Measurements from ENCODE around the gene YOD1. TPM values are rescaled to one million over a fixed set of nuclear protein-coding genes. Genes with fewer than 3 reads are reported as not detected.
"Not testable (repeated sequence)": the region's sequence is repeated elsewhere in the genome, so short reads cannot be mapped to it uniquely, and the experiment has no call there.

YOD1 gene
- total RNA-seq, 1 donor from 2014 or later, result 5.1 TPM

DNA sequence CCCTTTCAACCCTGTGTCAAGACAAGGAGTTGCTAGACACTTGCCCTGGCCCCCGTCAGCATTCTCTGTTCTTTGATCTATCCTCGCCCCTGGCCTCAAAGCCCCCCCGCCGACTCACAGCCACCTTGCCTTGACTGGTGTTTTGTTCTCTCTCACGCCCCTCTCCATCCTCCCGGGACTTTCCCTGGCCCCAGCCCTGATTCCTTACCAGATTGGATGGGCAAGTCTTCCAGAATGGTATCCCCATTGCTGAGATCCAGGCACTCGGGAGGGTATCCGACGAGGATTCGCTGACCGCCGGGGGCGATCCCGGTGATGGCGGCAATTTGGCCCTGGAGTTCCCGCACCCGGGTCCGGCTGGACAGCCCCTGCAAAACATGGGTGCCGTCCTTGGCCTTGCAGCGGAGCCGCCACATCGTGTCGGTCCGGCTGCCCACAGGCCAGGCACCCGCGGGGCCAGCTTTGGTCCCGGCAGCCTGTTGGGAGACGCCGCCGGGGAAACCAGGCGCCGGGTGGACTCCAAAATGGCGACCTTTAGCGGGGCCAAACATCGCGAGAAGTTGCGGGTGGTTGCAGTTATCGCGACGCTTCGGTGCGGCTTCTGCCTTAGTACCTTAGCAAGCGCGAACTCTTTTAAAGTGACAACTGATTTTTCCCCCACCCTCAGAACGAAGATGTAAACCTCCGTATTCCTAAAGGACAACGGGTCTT is 373 bp downstream of the YOD1 start:
- peak; percentile 71 for DNase-seq (ENCODE audit: extremely low read depth, low read depth, low spot score)

DNA sequence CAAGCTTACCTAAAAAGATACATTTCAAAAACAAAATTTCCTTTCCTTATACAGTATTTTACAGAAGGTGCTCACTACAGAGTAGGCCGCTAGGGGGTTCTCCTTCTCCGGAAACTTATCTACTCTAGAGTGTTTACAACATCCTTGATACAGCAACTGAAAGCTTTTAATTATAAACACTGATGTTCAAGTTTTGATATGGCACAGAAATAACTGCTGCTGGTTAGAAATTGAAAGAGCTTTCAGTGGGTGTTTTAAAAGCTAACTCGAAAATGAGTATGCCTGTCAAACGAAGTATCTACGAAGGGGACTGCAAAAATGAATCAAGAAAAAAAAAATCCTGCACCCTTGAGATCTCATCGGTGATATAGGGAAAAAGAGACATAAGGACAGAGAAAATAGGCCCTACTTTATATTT is 1.0 kb downstream of the YOD1 start:
- no peak for DNase-seq (ENCODE audit: extremely low read depth, low read depth, low spot score)

DNA sequence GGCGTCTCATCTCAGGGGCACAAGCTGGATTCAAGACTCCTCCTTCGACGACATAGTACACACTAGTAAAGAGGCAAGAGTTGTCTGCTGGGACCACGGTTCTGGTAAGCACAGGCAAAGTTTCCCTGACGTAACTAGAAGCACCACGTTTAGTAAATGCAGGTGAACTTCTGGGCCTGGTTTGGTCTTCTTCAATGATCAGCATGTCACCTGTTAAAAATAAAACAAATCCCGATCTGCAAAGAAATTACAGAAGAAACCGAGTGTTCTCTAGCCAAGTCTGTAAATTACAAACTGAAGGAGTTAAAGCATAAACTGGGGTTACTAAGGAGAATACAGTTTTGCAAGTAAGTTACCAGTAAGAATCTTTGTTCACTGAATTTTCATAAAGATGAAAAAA is 1.5 kb downstream of the YOD1 start:
- DNase-seq (ENCODE audit: extremely low read depth, low read depth, low spot score), result no peak

DNA sequence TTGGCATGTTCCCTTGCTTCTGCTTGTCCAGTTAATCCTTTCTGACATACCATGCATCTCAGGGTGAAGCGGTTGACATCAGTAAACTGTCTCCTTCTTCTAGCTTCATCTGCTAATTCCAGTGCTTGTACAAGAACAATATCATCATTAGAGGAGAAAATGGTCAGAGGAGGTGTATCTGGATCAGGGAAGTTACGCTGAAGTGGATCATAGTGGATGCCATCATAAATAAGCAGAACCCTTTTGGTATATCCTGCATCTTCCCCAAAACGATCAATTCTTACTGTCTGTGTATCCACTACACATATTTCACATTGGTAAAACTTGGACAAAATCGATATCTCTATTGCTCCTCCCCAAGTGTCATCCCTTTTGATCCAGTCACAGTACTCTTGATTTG is 2.0 kb downstream of the YOD1 start:
- DNase-seq (ENCODE audit: extremely low read depth, low read depth, low spot score), result no peak

DNA sequence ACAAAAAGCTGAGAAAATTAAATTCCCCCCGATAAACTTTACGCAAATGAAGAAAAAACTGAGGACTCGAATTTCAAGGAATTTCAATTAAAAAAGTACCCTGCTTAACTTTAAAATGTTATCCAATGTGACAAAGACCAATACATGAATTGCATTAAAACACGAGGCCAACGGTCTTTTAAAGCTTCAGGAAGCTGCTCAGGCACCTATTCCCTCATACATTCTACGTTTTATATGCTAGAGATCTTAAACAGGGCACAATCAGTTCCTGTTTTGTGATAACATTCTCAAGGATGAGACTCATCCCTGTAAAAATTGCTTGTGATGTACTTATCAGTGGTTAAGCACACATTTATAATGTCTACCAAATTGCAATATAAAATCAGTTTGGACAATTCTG is 3.0 kb downstream of the YOD1 start:
- no peak for DNase-seq (ENCODE audit: extremely low read depth, low read depth, low spot score)

DNA sequence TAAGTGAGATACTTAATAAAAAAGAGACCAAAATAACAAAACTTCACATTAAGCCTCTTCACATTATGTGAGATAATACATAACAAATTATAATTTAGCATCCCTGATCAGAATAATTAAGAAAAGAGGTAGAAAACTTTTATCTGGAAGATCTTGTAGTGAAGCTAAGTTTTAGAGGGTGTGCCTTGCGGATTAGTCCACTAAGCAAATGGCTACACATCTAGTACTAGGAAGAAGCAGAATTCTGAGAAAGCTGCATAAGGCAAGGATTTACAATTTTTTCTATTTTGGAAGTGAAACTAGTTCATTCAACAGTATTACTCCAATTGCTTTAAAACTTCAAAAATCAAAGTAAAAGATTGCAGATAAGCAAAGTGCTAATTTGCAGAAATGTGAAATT is 3.5 kb downstream of the YOD1 start:
- no peak for DNase-seq (ENCODE audit: extremely low read depth, low read depth, low spot score)

DNA sequence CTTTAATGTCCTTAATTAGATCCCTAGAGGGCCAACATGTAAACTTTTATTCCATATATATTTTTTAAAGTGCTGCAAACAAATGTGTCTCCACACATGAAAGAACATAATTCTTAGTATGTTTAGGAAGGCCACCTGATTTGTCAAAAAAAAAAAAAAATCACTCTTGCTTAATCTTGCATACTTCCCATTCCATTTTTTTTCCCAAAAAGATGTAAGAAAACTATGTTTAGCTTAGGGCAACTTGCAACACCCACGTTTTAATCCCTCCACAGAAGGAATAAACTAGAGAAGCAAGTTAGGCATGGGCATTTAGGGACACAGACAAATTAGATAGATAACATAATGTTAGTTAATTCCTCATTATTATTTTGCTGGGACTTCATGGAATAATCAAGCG is 5.6 kb downstream of the YOD1 start:
- DNase-seq (ENCODE audit: extremely low read depth, low read depth, low spot score), result no peak

DNA sequence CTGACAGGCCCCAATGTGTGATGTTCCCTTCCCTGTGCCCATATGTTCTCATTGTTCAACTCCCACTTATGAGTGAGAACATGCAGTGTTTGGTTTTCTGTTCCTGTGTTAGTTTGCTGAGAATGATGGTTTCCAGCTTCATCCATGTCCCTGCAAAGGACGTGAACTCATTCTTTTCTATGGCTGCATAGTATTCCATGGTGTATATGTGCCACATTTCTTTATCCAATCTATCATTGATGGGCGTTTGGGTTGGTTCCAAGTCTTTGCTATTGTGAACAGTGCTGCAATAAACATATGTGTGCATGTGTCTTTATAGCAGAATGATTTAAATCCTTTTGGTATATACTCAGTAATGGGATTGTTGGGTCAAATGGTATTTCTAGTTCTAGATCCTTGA is 9.6 kb downstream of the YOD1 start:
- DNase-seq (ENCODE audit: extremely low read depth, low read depth, low spot score), result not testable (repeated sequence)

DNA sequence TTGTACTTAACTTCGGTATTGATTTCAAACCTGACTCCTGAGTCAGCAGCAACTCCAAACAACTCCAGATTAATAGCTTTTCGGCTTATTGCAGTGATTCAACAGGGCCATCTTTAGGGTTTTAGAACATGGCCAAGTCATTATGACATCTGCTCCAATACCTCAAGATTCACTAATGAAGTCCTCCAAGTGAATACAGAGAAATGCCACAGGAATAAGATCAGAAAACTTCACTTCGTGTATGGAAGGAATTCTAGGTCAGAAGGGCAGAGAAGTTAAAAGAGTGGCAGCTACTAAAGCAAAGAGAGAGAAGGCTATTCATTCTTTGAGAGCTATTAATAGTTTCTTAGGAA is 10.9 kb downstream of the YOD1 start:
- no peak for DNase-seq (ENCODE audit: extremely low read depth, low read depth, low spot score)

DNA sequence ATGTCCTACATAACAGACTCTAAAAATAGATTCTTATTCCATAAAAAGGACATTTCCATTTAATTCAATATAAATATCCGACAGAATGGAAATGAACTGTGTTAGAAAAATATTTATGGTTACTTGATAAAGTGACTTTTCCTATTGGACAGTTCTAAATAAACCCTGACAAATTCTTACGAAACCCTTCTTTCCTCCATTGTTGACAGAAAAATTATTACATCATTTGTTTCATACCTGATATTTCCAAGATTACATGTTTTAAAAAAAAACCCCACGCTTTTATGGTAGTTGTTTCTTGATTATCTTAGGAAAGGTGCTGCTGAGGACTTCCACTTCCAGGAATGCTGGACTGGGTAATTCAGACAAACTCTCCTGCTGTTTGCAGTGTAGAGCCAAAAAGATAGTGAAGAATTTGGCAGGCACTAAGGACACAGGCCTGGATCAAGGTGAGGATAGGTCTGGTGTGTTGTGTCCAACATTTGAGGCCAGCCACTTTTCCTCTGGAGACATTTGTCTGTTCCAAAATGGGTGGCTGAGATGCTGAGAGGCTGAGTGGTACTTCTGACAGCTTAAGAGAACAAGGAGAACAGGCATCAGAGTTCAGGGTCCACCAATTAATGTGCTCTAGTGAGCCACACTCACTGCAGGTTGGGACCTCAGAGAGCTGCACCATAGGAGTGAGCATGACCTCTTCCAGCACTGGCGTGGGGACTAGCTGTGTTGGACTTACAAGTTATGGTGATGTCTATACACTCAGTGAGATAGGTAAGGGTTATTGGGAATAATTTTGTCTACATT is 11.4 kb downstream of the YOD1 start:
- no peak for DNase-seq (ENCODE audit: extremely low read depth, low read depth, low spot score)

DNA sequence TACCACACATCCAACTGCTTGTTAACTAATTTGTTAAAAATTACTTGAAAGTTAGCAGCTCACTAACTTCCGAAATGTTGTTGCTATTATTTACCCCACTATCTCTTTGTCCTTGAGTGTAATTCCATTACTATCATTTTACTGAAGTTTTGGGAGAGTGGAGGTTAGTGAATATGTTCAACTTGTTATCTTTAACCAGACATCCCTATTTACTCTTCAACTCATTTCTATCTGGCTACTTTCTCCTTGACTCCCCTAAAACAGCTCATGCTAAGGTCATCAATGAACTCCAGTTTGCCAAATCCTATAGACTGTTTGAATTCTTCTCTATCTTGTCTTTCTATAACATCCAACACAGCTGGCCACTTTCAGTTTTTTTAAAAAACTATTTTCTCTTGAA is 14.1 kb downstream of the YOD1 start:
- DNase-seq (ENCODE audit: extremely low read depth, low read depth, low spot score), result no peak

DNA sequence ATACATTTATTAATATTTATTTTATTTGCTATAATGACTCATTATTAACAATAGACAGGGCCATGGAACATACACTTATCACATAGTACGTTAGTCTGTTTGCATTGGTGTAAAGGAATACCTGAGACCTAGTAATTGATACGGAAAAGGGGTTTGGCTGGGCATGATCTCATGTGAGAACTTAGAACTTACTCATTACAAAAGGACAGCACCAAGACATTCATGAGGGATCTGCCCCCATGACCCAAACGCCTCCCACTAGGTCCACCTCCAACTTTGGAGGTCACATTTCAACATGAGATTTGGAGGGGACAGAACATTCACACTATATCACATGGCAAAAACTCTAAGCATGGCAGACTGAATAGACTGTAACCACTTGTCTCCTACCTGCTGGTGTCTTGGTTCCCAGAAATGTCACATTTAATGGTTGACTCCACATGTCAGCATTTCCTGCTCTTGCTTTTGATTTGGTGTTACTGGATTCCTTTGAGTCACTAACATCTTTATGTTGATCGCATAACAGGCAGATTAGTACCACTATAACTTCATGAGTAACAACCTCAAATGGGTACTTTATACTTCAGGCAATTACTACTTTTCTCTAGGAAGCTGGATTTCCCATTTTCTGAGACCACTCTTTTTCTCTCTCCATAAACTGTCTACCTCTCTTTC is 15.0 kb downstream of the YOD1 start:
- DNase-seq (ENCODE audit: extremely low read depth, low read depth, low spot score), result no peak

DNA sequence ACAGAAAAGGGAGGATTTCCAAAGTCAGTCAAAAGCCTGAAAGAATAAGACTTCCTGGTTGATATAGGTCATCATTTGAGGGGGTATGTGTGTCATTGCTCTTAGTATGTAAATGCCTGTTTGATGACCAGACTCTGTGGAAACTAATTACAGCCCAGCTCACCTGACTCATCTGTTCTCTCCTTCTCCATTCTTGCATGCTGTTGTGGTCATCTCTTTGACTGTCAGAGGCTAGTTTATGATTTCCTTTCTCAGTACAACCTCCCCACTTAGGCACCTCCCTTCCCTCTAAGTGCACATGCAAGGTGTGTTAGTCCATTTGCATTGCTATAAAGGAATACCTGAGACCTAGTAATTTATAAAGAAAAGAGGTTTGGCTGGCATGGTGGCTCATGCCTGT is 16.0 kb downstream of the YOD1 start:
- no peak for DNase-seq (ENCODE audit: extremely low read depth, low read depth, low spot score)

DNA sequence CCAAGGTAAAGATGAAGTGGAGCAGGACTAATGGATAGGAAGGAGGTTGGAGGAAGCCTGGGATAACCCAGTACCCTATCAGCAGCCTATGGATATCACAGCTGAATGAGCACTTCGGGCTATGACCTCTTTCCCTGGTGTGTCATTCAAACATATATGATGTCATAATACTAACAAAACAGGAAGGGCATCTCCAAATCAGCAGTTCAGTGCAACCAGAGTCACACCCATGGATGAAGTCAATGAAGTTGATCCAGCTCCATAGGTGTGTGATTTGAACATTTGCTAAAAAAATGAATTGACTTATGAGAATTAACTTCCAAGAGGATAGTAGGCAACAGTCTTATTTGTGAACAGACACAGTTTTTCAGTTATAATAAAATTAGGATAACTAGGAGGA is 16.8 kb downstream of the YOD1 start:
- DNase-seq (ENCODE audit: extremely low read depth, low read depth, low spot score), result no peak

DNA sequence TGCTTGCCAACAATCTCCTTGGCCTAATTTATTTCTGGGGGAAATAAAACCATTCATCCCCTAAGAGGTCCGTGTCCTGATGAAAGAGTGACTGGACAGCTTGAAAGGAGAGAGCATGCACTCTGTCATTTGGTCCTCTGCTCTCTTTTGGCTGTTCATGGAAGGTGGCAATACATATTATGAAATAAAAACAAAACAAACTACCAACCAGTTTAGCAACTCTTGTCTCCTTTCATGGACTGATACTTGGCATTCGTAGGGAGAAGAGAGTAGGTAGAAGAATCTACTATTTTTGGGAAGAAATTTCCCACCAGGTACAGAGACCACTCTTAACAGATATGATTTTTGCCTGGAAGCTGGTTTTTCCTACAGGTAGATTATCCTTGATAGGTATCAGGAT is 17.7 kb downstream of the YOD1 start:
- no peak for DNase-seq (ENCODE audit: extremely low read depth, low read depth, low spot score)

DNA sequence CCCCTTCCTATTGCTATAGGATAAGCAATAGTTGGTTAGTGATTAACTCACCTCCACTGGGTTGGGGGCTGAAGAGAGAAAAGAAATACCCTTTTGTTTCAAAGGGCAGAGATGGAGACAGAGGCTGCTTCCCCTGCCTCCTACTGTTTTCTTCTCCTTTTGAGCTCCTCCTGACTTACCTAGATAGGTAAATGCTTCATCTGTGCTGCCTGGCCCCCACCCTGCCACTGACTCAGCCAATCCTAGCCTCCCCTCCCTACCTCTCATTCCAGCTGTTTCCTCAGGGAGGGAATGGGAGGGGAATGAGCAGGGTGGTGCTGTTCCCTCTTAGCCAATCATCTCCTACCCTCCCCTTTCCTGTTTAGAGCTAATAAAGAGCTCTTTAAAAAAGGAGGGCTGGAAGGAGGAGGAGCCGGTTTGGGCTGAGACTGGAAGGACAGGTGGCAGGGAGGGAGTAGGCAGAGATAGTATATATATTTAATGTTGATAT is 18.4 kb downstream of the YOD1 start, which contains the start of gene C1orf116:
Gene C1orf116 (minus strand): TSS at position 229 of the 490 bp plus-strand sequence. CDS start 5,158 bp downstream, outside the sequence.
- no peak for DNase-seq (ENCODE audit: extremely low read depth, low read depth, low spot score)

DNA sequence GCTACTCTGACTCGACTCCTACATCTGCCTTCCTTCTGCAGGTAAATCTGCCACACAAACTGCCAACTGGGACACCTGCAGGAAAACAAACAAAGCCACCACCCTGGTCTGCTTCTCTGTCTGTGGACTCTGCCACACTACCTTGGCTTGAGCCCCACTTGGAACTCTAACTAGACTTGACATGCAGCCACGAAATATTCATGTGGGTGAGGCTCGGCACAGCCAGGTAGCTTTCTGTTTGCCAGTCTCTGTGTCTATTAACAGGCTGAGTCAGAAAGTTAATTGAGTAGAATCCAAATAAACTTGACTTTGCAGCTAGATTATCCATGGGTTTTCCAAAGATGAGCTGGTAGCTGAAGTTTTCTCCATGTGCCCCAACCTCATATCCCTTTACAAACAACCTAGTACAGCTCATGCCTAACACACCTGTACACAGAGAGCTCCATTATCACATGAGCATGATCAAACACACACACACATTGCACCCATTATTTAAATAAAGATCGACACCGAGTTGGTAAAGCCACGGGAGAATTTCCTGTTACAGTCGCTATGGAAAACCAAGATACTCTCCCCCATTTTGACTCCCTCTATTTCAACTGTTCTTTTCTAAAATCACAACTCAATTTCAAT is 19.3 kb downstream of the YOD1 start:
- no peak for DNase-seq (ENCODE audit: extremely low read depth, low read depth, low spot score)

DNA sequence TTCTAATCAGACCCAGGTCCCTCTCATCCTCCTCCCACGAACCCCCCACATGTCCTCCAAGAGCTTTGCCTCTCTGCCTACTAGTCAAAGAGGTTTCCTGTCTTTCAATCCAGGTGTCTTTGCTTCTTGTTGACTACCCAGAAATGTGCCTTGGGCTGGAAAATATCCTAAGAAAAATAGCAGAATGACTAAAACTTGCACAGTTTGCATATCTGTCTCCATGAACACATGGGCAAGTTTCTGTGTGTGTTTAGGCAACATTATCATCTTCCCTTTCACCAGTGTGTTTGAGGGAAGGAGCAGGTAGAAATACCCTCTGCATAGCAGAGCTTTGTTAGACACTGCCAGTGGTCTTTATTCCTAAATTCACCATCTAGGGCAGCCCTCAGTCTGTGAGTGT is 20.0 kb downstream of the YOD1 start:
- no peak for DNase-seq (ENCODE audit: extremely low read depth, low read depth, low spot score)

DNA sequence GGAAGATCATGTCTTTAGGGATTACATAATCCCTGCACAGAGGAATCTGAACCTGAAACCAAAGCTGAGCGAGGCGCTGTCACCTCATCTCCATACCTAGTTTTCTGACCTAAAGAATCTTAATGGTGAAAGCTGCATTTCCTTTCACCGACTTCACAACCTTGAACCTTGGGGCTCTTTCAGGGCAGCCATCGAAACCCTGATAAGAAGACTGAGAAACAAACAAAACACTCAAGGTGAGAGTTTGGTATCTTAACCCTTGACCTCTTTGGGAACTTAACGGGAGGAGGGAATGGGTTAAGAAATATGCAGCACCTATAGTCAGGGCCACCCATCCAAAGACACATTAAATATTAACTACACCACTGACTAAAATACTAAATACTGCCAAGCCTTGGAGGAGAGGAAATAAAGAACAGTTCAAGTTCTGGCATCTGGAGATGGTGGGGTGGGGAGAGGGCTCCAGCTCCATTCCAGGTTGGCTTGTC is 20.4 kb downstream of the YOD1 start:
- DNase-seq (ENCODE audit: extremely low read depth, low read depth, low spot score), result no peak

DNA sequence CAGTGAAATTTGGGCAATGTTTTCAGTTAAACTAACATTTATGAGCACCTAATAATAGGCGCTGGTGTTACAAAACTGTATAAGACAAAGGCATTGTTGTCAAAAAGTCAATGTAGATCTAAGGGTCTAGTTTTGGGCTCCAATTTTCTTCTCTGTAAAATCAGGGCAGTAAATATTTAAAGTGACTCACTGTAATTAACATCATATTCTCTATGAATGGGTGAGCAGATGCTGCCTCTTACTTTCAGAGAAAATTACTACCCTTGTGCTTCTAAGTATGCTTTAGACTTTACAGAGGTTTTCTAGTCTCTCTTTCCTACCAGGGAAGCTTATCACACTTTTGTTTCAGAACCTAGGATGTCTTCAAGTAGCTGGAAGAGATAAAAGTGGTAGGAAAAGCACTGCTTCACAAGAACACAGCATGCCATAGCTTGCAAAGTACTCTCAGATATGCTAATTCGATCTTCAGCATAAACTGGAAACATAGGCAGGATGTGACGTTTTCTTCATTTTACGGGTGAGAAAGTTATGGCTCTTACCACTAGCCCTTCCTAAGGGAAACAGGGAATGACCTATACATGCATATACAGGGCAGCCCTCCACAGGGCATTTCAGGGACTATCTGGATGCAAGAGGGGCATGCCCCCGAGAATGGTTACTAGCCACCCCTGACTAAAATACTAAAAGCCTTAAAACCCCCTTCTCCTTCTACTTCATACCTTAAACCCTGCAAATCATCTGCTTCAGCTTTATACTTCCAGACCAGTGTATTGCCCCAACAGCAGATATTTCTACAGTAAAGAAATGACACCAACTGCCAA is 21.1 kb downstream of the YOD1 start:
- no peak for DNase-seq (ENCODE audit: extremely low read depth, low read depth, low spot score)
